PC-9 (cell line): Measurements from ENCODE around the gene CHML.

Experiments used
- EZH2 ChIP-seq: fragments of 200-600 bp; sonication (generic); IDR thresholded peaks from 2 replicates; pipeline ENCODE4 v1.8.0; 2017; ENCODE audit warnings: antibody characterized with exemption, low read depth
- TF ChIP-seq, protein P1 (sequence below): fragments of 200-600 bp; sonication (generic); conservative IDR thresholded peaks from 2 replicates; pipeline ENCODE4 v1.6.1; 2017; ENCODE audit warnings: mixed run types, antibody characterized with exemption, mild to moderate bottlenecking, moderate library complexity

DNA sequence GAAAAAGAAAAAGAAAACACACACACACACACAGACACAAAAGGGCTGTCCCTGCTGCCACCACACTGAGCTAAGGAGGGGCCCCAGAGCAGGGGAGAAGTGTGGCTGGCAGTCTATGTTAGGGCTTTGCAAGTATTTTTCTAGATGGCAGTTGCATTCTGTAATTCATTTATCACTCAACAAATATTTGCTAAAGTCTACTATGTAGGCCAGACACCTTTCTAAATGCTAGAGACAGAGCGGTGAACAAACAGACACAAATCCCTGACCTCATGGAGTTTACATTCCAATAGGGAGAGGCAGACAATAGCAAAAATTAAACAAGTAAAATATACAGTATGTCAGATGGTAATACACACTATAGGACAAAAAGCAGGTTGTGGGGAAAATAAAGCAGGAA lies 32.1 kb upstream of the CHML start:
- TF ChIP-seq EZH2: no peak
- TF ChIP-seq, protein P1, sequence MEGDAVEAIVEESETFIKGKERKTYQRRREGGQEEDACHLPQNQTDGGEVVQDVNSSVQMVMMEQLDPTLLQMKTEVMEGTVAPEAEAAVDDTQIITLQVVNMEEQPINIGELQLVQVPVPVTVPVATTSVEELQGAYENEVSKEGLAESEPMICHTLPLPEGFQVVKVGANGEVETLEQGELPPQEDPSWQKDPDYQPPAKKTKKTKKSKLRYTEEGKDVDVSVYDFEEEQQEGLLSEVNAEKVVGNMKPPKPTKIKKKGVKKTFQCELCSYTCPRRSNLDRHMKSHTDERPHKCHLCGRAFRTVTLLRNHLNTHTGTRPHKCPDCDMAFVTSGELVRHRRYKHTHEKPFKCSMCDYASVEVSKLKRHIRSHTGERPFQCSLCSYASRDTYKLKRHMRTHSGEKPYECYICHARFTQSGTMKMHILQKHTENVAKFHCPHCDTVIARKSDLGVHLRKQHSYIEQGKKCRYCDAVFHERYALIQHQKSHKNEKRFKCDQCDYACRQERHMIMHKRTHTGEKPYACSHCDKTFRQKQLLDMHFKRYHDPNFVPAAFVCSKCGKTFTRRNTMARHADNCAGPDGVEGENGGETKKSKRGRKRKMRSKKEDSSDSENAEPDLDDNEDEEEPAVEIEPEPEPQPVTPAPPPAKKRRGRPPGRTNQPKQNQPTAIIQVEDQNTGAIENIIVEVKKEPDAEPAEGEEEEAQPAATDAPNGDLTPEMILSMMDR: no peak
